ENCODE data around the gene PIM2. TPM values are rescaled to one million over a fixed set of nuclear protein-coding genes. Genes with fewer than 3 reads are reported as not detected.

PIM2 gene
- total and polyA plus RNA-seq, 9 of the 15 experiments (the other 6 are each of a cell fraction or from before 2014, with no cell fraction given): 67.6 to 191 (median 108) TPM

GRCh38 chrX:48911412-48912182 lies 7.2 kb downstream of the PIM2 start, which contains the start of gene SLC35A2 (continued):
- TF ChIP-seq JUNB (CRISPR knock-in tag; conservative IDR thresholded peaks at IDR 0.05): no peak
- no peak for TF ChIP-seq STAT5A (IDR thresholded peaks at IDR 0.05; ENCODE audit: borderline replicate concordance, low read length)
- peak; percentile 96 for TF ChIP-seq ZNF830 (CRISPR knock-in tag; IDR thresholded peaks at IDR 0.05)
- TF ChIP-seq ERF (CRISPR knock-in tag; IDR thresholded peaks at IDR 0.05): peak; percentile 83
- no peak for TF ChIP-seq ATF6 (CRISPR knock-in tag; IDR thresholded peaks at IDR 0.05)
- no peak for TF ChIP-seq PURB (CRISPR knock-in tag; IDR thresholded peaks at IDR 0.05; ENCODE audit: low read depth)
- no peak for TF ChIP-seq ILK (tag; IDR thresholded peaks at IDR 0.05; ENCODE audit: borderline replicate concordance, low read depth)
- no peak for TF ChIP-seq SNRNP70 (optimal IDR thresholded peaks at IDR 0.05; ENCODE audit: low read depth, low read length)
- no peak for TF ChIP-seq ZNF407 (IDR thresholded peaks at IDR 0.05; ENCODE audit: low read depth)
- peak; percentile 83 for TF ChIP-seq PHF20 (IDR thresholded peaks at IDR 0.05; ENCODE audit: partially characterized antibody)
- no peak for TF ChIP-seq HMGXB4 (CRISPR knock-in tag; IDR thresholded peaks at IDR 0.05)
- no peak for TF ChIP-seq RBM34 (IDR thresholded peaks at IDR 0.05; ENCODE audit: borderline replicate concordance, insufficient read depth, low read length)
- TF ChIP-seq NFYB (IDR thresholded peaks at IDR 0.05; ENCODE audit: extremely low read depth, insufficient read length): peak; percentile 18
- 0 out of 2 replicates have a peak, but pooled peaks have one; percentile 5 for TF ChIP-seq ZNF561 (CRISPR knock-in tag; conservative IDR thresholded peaks at IDR 0.05)
- TF ChIP-seq ZNF707 (CRISPR knock-in tag; conservative IDR thresholded peaks at IDR 0.05): no peak

Data from K562 (cell line).